Stimulated activated naive CD8-positive, alpha-beta T cell treated with anti-CD3 and anti-CD28 coated beads, Interleukin-15, Interleukin-2, amounts not matched to agents 100 U/mL and 50 U/mL, for 24 hours (primary cell): ENCODE data around the gene HDGFL3.
A peak's percentile ranks its signal among the peaks of the same experiment; 100 is the strongest.
"Not testable (repeated sequence)": the region's sequence is repeated elsewhere in the genome, so short reads cannot be mapped to it uniquely, and the experiment has no call there.

Experiments used
- ATAC-seq: fragments of 150-1000 bp; cut with Tn5 transposase; one replicate; pipeline ENCODE4 v1.10.0; 2021
- DNase-seq: peaks from one replicate; pipeline ENCODE4 v3.0.0; 2021

Gene HDGFL3

DNA sequence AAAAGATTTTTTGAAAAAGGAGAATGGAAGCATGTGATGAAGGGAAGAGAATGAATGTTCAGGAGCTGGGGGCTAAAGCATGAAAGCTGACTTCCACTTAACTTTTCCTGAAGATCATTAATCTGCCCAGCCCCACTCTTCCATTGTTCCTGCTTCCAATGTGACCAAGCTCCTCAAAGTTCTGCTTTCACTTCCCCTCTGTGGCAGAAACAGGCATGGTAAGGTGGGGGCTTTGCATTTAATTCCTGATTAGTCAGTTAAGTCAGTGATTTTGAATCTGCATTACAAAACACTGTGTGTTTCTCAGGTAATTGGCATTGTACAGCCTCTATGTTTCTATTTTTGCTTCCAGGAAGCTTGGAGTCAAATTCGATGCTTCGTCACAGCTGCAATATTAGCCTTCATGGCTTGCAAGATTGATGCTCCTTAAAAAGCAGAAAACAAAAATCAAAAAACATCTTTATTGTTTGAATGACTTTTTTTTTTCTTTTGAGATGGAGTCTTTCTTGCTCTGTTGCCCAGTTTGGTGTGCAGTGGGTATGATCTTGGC, 107.5 kb downstream of the HDGFL3 start:
- DNase-seq (no peak), ATAC-seq (no peak)

DNA sequence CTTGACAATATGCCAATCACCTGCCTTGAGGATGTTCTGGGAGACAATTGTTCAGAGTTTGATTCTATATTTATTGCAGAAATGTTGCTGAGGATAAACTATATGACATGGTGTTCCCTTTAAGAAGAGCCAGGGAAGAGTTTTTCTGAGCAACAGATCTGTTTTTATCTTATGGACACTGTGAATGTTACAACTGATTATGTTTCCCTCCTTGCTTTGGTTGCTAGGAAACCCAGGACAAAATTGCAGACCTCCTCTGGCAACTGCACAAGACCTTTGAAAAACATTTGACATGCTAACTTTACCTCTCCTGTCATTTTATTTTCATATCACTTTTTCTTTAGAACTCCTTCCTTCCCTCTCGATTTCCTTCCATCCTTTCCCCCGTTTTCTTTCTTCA, 108.3 kb downstream of the HDGFL3 start:
- ATAC-seq: no peak
- no peak for DNase-seq

GRCh38 chr15:83098079-83098478, 109.5 kb downstream of the HDGFL3 start:
- ATAC-seq (no peak), DNase-seq (no peak)

GRCh38 chr15:83094583-83094982, 113.0 kb downstream of the HDGFL3 start:
- ATAC-seq (no peak), DNase-seq (no peak)

DNA sequence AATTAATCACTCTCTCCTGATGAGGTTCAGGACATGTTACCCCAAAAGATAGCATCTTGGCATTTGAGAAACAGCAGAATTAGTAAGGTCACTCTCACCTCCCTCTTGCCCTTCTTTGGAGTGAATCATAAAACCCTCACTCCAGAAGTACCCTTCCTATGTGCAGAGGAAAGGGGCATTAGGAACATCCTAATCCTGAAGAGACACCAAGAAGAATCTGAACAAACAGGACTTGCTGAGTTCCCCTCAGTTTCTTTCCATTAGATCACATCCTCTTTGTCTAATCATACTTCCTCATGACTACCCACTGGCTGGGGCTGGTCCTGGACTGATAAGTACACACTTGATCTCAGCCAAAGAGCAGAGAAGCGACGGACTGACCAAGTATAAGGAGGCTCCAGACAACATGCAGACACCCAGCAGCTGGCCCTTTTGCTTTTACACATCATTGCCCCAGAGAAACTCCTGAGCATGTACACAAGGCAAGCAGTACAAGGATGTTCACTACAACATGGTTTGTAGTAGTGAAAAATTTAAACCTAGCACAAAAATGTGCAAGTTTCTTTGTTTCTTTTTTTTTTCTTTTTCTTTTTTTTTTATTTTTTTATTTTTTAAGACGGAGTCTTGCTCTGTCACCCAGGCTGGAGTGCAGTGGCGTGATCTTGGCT, 115.2 kb downstream of the HDGFL3 start:
- DNase-seq (peak; percentile 26), ATAC-seq (peak; percentile 69)

- ATAC-seq, DNase-seq: not testable (repeated sequence)
Observed at GRCh38 chr15:83091965-83092308, 115.7 kb downstream of the HDGFL3 start.

- ATAC-seq (no peak), DNase-seq (no peak)
Observed at GRCh38 chr15:83090465-83090864, 117.2 kb downstream of the HDGFL3 start.

DNA sequence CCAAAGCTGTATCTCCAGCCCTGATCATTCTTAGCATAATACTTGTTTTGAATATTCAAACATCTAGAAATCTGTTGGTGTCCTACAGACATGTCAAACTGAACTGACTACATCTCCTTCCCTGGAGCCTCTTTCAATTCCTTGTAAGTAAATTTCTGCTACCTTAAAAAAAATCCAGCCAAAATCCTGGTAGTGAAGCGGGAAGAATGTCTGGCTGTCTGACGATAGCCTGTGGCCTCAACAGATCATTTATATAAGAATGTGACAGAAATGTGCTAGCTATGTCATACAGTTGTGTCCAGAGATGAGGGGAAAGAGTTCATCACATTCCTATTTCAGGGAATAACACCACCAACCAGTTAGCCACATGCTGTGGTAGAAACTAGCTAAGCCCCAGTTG, 118.7 kb downstream of the HDGFL3 start:
- ATAC-seq: no peak
- no peak for DNase-seq

- DNase-seq: no peak
- no peak for ATAC-seq
Observed at GRCh38 chr15:83087576-83087975, 120.0 kb downstream of the HDGFL3 start.

- DNase-seq, ATAC-seq: not testable (repeated sequence)
Observed at GRCh38 chr15:83085864-83086552, 121.6 kb downstream of the HDGFL3 start.

DNA sequence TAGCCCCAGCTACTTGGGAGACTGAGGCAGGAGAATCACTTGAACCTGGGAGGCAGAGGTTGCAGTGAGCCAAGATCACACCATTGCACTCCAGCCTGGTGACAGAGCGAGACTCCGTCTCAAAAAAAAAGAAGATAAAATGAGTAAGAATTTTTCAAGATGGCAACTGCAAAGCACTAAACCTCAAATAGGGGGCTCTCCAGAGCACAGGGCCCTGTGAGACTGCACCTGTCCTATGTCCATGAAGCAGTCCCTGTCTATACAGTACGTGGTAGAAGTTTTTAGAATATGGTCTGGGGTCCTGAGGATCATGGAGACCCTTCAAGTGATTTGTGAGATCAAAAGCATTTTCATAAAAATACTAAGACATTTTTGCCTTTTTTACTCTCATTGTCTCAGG, 122.2 kb downstream of the HDGFL3 start:
- not testable (repeated sequence) for ATAC-seq, DNase-seq

DNA sequence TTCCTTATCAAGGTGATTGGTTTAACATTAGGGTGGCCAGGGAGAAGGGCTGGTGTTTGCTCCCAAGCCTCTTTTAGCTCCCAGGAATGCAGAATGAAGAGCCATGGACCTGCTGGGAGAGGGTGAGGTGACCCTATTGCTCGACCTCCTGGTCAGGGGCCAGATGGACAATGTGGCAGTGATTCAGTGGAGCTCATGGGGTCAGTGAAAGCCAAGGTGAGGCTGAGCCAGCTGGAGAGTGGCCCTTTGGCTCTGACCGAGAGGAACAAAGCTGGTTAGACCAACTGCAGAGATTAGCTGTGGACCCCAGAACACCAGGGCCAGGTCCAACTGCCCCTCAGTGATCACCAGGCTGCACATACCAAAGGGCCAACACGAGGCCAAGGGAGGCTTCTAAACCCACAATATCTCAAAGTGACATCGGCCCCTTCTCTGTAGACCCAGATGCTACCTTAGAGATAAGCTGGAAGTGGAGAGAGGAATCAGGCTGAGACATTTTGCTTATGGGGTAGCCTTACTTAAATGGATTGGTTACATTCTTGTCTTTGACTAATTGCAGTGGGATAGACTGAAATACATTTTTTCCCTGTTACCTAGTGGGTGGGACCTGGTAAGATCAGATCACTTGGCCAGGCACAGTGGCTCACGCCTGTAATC, 124.8 kb downstream of the HDGFL3 start:
- no peak for DNase-seq
- no peak for ATAC-seq

- no peak for ATAC-seq
Observed at GRCh38 chr15:83081256-83082014, 126.2 kb downstream of the HDGFL3 start.

DNA sequence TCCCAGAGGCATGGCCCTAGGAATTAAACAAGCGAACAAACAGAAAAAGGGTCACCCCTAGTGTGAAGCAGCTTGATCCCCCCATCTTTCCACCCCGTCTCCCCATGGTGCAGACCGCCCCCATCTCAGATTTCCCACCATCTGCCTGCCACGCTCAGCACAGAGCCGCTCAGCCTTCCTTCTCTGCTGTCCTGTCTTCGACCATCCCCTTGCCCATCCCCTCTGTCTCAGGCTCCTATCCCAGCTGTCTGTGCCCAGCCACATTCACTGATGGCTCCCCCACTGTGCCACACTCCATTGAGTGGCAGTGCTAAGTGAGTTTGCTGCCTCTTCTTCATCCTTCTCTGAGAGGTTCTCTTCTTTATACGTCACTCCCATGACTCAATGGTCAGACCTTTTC, 128.9 kb downstream of the HDGFL3 start:
- ATAC-seq: no peak
- no peak for DNase-seq

More at GRCh38 chr15:83081256-83082014, 126.2 kb downstream of the HDGFL3 start:
- DNase-seq: no peak
